ENCODE measurements around the gene SKIC8. TPM values are rescaled to one million over a fixed set of nuclear protein-coding genes. Genes with fewer than 3 reads are reported as not detected.

Gene SKIC8
- total RNA-seq, 1 donor from 2014 or later, result 43.6 TPM

- no peak for FAIRE-seq
- peaks cover 63% of the 10 kb centered on the region for H3K27me3 Mint-ChIP-seq (ENCODE audit: low read depth, unreplicated experiment)
- Histone ChIP-seq H3K36me3 (ENCODE audit: insufficient read depth, low read length) (no peaks in the 10 kb centered on the region), H3K27ac (ENCODE audit: low read depth, low read length) (no peak overlapping the region), H4K20me1 (ENCODE audit: insufficient read depth, low read length) (no peaks in the 10 kb centered on the region), H2AFZ (ENCODE audit: low read depth, low read length) (no peak overlapping the region), H3K9me3 (ENCODE audit: insufficient read depth, low read depth, low read length) (no peaks in the 10 kb centered on the region), H3K4me2 (ENCODE audit: low read length) (no peak overlapping the region), H3K79me2 (ENCODE audit: insufficient read depth, low read length) (no peaks in the 10 kb centered on the region), H3K9ac (ENCODE audit: low read length) (no peak overlapping the region), H3K27me3 (ENCODE audit: insufficient read depth, low read length) (peaks cover 57% of the 10 kb centered on the region), H3K4me3 (ENCODE audit: insufficient read depth, low read depth, low read length) (no peak overlapping the region), H3K4me1 (ENCODE audit: insufficient read depth, low read length) (no peaks in the 10 kb centered on the region)
- no peaks in the 10 kb centered on the region for H3K36me3 Mint-ChIP-seq (ENCODE audit: low read depth, unreplicated experiment)
- H3K27ac Mint-ChIP-seq (ENCODE audit: unreplicated experiment), result no peak overlapping the region
- no peaks in the 10 kb centered on the region for H3K9me3 Mint-ChIP-seq (ENCODE audit: unreplicated experiment)
- TF ChIP-seq EZH2 (IDR thresholded peaks at IDR 0.05; ENCODE audit: insufficient read depth, low read length), result no peak
- TF ChIP-seq, protein P1, sequence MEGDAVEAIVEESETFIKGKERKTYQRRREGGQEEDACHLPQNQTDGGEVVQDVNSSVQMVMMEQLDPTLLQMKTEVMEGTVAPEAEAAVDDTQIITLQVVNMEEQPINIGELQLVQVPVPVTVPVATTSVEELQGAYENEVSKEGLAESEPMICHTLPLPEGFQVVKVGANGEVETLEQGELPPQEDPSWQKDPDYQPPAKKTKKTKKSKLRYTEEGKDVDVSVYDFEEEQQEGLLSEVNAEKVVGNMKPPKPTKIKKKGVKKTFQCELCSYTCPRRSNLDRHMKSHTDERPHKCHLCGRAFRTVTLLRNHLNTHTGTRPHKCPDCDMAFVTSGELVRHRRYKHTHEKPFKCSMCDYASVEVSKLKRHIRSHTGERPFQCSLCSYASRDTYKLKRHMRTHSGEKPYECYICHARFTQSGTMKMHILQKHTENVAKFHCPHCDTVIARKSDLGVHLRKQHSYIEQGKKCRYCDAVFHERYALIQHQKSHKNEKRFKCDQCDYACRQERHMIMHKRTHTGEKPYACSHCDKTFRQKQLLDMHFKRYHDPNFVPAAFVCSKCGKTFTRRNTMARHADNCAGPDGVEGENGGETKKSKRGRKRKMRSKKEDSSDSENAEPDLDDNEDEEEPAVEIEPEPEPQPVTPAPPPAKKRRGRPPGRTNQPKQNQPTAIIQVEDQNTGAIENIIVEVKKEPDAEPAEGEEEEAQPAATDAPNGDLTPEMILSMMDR (IDR thresholded peaks at IDR 0.05; ENCODE audit: insufficient read depth, low read depth, low read length), result no peak
- no peak for DNase-seq (ENCODE audit: low read depth)
- no peak overlapping the region for H3K4me3 Mint-ChIP-seq (ENCODE audit: unreplicated experiment)
- H3K4me1 Mint-ChIP-seq (ENCODE audit: low read depth, unreplicated experiment), result no peaks in the 10 kb centered on the region
These were observed 46.2 kb upstream of the SKIC8 start for GRCh38 chr15:78345396-78346125.

GRCh38 chr15:78343276-78344060 is 44.1 kb upstream of the SKIC8 start:
- H3K4me3 Mint-ChIP-seq (ENCODE audit: unreplicated experiment), result no peak overlapping the region
- peaks cover 73% of the 10 kb centered on the region for H3K27me3 ChIP-seq (ENCODE audit: insufficient read depth, low read length)

More at GRCh38 chr15:78343276-78344060, 44.1 kb upstream of the SKIC8 start:
- Histone ChIP-seq H3K9ac (ENCODE audit: low read length) (no peak overlapping the region), H3K4me2 (ENCODE audit: low read length) (no peak overlapping the region), H3K79me2 (ENCODE audit: insufficient read depth, low read length) (no peaks in the 10 kb centered on the region), H3K9me3 (ENCODE audit: insufficient read depth, low read depth, low read length) (no peaks in the 10 kb centered on the region), H3K36me3 (ENCODE audit: insufficient read depth, low read length) (no peaks in the 10 kb centered on the region), H3K4me1 (ENCODE audit: insufficient read depth, low read length) (peaks cover 3% of the 10 kb centered on the region), H4K20me1 (ENCODE audit: insufficient read depth, low read length) (no peaks in the 10 kb centered on the region), H3K4me3 (ENCODE audit: insufficient read depth, low read depth, low read length) (no peak overlapping the region), H2AFZ (ENCODE audit: low read depth, low read length) (no peak overlapping the region), H3K27ac (ENCODE audit: low read depth, low read length) (no peak overlapping the region)
- H3K27ac Mint-ChIP-seq (ENCODE audit: unreplicated experiment), result no peak overlapping the region
- H3K4me1 Mint-ChIP-seq (ENCODE audit: low read depth, unreplicated experiment), result no peaks in the 10 kb centered on the region
- peaks cover 2% of the 10 kb centered on the region for H3K9me3 Mint-ChIP-seq (ENCODE audit: unreplicated experiment)
- H3K36me3 Mint-ChIP-seq (ENCODE audit: low read depth, unreplicated experiment), result no peaks in the 10 kb centered on the region
- DNase-seq (ENCODE audit: low read depth), result no peak
- FAIRE-seq, result no peak
- H3K27me3 Mint-ChIP-seq (ENCODE audit: low read depth, unreplicated experiment), result peaks cover 69% of the 10 kb centered on the region
- no peak for TF ChIP-seq EZH2 (IDR thresholded peaks at IDR 0.05; ENCODE audit: insufficient read depth, low read length)
- TF ChIP-seq, protein P1 (IDR thresholded peaks at IDR 0.05; ENCODE audit: insufficient read depth, low read depth, low read length), result no peak

All from astrocyte (in vitro differentiated cells and primary cell).